NCI-H2081 (cell line): ENCODE results near the gene ANAPC1.
A peak's percentile ranks its signal among the peaks of the same experiment; 100 is the strongest.
"Not testable (repeated sequence)": the region's sequence is repeated elsewhere in the genome, so short reads cannot be mapped to it uniquely, and the experiment has no call there.

Experiments used
- DNase-seq, 2 experiments: peaks; one replicate each; lab custom pipeline; 2025; lab: John Stamatoyannopoulos, UW

The ANAPC1 gene

GRCh38 chr2:111790633-111791032 lies 93.4 kb downstream of the ANAPC1 start:
- DNase-seq, result not testable (repeated sequence)

DNA sequence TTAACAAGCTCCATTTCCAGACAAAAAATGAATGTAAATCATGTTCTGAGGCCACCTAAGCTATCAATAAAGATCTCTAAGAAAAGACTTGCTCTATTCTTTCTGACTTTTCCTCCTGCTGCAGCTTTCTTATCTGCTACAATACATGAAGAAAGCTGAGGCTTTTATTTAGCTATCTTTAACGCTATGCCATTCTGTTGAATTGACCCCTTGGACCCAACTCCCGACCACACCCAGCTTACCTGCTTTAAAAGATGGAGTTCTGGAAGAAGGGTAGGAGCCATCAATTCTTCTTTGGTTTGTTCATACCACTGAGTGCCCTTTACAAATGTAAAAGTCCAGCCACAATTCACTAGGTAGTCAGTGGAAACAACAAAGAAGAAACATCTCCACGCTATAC lies 99.9 kb downstream of the ANAPC1 start:
- not testable (repeated sequence) for DNase-seq

GRCh38 chr2:111782195-111782594 lies 101.8 kb downstream of the ANAPC1 start:
- not testable (repeated sequence) for DNase-seq

GRCh38 chr2:111781443-111782094 lies 102.4 kb downstream of the ANAPC1 start:
- not testable (repeated sequence) for DNase-seq

GRCh38 chr2:111777155-111777554 lies 106.8 kb downstream of the ANAPC1 start:
- not testable (repeated sequence) for DNase-seq

- not testable (repeated sequence) for DNase-seq
Measured at GRCh38 chr2:111776296-111776695, 107.7 kb downstream of the ANAPC1 start.

GRCh38 chr2:111772180-111772579 lies 111.8 kb downstream of the ANAPC1 start:
- DNase-seq, result not testable (repeated sequence)

DNA sequence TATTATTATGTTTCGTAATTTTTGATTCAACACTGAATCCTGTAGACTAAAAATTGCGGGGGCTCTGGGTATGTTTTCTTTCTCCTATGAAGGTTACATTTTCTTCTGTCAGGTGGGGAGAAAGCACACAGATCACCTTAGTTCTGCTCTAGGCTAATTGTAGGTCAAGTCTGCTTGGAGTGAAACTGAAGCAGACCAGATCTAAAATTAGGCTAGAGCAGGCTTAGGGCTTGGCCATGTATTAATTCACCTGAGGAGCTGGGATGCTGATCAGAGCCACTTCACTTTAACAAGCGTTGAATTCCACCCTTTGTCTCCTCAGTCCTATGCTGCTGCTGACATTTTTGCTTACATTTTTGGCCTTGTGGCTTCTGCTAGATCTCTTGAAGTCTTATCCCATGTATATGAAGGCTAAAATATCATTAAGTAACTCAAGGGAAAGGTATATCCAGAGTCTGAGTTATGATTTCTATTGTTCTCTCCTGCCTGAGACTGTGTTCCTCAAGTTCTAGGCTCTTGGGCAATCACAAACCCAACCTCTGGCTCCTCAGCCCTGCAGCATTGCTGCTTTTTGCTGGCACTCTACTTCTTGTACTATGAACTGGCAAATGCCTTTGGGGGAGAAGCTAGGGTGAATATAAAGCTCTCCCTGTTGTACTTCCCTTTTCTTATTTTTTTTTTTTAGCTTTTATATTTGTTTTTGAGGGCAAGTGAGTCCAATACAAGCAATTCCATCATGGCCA lies 112.9 kb downstream of the ANAPC1 start:
- DNase-seq, result not testable (repeated sequence)

DNA sequence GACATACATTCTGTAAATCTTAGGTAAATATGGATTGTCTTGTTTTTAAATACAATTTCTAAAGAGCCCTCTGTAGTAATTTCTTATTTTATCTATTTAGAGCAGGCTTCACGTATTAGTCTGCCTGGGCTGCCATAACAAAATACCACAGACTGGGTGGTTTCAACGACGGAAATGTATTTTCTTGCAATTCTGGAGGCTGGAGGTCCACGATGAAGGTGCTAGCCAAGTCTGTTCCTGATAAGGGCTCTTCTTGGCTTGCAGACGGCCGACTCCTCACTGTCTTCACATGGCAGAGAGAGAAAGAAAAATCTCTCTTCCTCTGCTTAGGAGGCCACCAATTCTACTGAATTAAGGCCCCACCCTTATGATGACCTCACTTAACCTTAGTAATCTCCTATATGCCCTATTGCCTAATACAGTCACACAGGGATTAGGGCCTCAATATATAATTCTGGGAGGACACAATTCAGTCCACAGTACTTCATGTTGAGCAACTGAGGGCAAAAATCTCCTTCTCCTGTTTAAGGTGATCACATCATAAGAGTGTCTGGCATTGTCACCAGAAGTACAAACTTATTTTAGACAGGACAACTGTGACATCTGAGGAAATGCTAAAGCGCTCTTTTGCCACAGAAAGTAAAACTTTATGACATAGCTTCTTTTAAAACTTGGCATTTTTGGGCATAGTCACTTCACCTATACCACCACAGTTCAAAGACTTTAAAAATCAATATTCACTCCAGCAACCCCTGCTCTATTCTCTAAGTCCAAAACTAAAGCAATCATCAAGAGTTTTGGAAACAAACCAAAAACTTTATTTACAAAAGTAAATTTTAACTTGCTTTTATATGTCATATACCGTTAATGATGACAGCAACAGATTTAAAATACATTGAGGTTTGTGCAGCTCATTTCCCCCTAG lies 115.5 kb downstream of the ANAPC1 start:
- DNase-seq, result not testable (repeated sequence)

DNA sequence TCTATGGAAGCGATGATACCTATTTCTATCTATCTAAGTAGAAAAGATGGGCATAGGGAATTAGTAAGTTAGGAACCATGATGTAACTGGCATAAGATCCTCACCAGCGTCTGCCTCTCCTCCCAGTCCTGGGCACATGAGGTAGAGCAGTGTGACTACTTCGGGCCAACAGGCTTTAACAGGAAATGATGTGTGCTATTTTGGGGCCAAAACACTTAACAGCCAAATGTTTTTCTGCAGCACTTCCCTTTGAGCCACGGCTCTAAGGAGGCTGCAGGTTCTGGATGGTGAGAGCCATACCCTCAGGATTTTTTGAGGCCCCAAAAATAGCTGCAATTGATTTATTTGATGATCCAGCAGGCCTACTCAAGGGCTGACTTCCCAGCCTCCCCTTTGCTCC lies 116.9 kb downstream of the ANAPC1 start:
- DNase-seq, result not testable (repeated sequence)

GRCh38 chr2:111766295-111766694 lies 117.7 kb downstream of the ANAPC1 start:
- DNase-seq, result not testable (repeated sequence)

- DNase-seq, result not testable (repeated sequence)
Measured at GRCh38 chr2:111764151-111764550, 119.8 kb downstream of the ANAPC1 start.

DNA sequence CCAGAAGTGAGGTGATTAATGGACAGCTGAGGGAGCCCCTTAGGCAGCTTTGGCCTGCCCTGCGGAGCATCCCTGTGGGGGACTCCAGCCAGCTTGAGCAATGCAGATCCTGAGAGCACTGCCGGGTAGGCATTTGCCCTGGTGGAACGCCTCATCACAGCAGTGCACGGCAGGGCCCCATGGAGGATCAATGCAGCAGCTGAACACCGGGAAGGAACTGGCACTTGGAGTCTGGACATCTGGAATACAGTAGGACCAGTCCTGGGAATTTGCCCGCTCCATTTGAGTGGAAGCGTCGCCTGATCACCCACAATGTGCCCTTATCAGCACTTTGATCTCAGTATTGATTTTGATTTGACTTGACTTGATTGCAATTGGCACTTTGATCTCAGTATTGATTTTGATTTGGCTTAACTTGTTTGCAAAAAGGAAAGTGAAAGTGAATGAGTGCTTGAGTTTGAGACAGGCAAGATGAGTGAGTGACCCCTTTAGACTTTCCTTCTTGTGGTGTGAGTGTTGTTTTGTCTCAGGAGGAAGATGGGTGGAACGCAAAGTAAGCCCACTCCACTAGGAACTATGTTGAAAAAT lies 123.2 kb downstream of the ANAPC1 start:
- DNase-seq, result not testable (repeated sequence)

- DNase-seq, result not testable (repeated sequence)
Measured at GRCh38 chr2:111752533-111752932, 131.5 kb downstream of the ANAPC1 start.

- not testable (repeated sequence) for DNase-seq
Measured at GRCh38 chr2:111750641-111751040, 133.4 kb downstream of the ANAPC1 start.

DNA sequence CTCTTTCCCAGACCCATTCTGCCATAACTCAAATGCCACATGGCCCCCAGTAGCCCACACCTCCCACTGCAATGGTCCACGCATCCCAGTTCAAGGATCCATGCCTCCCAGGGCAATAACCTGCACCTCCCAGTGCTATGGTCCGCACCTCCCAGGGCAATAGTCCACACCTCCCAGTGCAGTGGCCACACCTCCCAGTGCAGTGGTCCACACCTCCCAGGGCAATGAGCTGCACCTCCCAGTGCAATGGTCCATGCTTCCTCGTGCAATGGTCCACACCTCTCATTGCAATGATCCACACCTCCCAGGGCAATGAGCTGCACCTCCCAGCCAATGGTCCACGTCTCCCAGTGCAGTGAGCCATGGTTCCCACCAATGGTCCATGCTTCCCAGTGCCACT lies 135.6 kb downstream of the ANAPC1 start:
- not testable (repeated sequence) for DNase-seq

DNA sequence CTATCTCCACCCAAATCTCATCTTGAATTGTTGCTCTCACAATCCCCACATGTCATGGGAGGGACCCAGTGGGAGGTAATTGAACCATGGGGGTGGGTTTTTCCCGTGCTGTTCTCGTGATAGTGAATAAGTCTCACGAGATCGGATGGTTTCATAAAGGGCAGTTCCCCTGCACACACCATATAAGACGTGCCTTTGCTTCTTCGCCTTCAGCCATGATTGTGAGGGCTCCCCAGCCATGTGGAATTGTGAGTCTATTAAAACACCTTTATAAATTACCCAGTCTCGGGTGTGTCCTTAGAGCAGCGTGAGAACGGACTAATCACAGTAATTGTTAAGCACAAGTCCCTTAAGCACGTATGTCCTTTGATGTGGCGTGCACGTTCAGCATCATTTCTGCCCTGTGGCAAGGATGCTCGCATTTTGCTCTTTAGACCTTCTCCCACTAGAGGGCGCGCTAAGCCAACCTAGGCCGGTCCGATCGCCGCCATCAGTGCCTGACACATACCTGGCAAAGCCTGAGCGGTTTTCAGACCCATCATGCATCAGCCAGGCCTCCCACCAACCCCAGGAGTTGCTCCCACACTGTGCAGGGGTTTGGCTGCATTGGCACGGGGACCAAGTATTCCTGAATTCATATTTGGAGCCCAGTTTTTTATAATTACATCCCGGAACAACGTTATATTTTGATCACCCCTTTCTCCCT lies 136.4 kb downstream of the ANAPC1 start:
- not testable (repeated sequence) for DNase-seq

DNA sequence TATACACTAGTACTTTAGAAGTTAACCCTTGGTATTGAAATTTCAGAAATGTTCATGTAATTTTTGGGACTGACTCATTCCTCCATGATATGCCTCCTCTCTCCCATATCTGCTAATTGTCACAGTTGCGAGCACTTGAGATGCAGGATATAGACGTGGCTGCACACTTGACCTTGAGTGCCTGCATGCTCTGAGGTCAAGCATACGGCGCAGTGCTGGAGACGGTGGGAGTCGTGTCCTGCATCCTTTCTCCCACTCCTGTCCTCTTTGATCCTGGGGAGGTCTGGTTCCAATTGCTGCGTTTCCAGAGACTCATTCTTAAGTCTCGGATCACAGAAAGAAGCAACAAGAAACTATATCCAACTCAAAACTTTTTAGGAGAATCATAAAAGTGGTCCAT lies 139.2 kb downstream of the ANAPC1 start:
- not testable (repeated sequence) for DNase-seq

GRCh38 chr2:111741517-111741916 lies 142.5 kb downstream of the ANAPC1 start:
- DNase-seq, result not testable (repeated sequence)

DNA sequence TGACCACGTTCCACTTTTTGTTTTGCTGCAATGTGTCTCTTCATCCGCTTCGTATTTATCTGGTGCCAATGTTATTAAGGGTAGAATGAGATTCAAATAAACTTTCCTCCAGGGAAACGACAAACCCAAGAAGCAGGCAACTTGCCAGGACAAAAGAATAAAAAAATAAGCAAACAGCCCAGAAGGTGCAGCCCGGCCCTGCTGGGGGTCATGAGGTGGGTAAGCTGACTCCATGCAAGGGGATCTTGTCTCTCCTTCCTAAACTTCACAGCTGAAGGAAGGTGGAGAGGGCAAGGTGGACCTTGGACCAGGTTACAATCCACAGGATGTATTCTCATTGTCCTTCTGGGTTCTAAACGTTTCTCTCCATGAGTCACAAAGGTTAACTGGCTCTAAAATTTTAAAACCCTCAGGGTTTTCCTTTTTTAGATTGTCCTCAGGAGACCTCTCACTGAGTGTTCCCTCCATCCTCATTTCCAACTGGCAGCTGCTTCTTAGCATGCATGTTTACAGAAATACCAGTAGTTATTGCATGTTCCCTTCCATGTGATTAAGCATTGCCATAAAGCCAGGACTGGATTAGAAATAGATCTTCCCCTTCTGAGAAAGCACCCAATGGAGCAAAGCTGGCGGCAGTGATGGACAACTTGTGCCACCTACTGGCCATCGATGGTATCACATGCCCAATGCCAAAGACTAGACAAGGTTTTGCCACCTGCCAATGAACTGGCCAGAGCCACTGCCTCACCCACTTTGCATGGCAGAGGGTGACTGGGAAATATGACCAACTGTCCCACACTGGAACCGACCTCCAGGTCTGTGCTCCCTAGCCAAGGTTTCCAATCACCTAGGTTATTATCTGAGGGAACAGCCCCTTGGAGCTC lies 147.9 kb downstream of the ANAPC1 start:
- DNase-seq, result peak; percentile 12 to 25
